BJ (cell line): ENCODE results near the gene SWAP70. TPM values are rescaled to one million over a fixed set of nuclear protein-coding genes. Genes with fewer than 3 reads are reported as not detected.

ENCODE experiments used
- CTCF ChIA-PET: fragments of 350-600 bp; formaldehyde crosslinking; extraction: SDS; loops from one replicate; lab custom pipeline; 2021; ENCODE audit warnings: antibody characterized with exemption, inconsistent platforms; lab: Yijun Ruan, JAX
- POLR2A ChIA-PET: fragments of 300-600 bp; sonication (Branson Sonifier 250); formaldehyde crosslinking; extraction: SDS; loops from one replicate; lab custom pipeline; 2021; ENCODE audit warnings: antibody characterized with exemption; lab: Charles Lee
- DNase-seq: peaks from one replicate; pipeline ENCODE4 v3.0.0-alpha.2; 2011; ENCODE audit warnings: low read depth
- H3K27me3 ChIP-seq: 2 replicates; pipeline ENCODE4 v1.6.0; 2011; ENCODE audit warnings: low read length; ENCODE audit not compliant: control insufficient read depth, insufficient read depth
- H3K36me3 ChIP-seq: 2 replicates; pipeline ENCODE4 v1.5.1; 2011; ENCODE audit warnings: low read length; ENCODE audit not compliant: control insufficient read depth, insufficient read depth
- H3K4me3 ChIP-seq: 2 replicates; pipeline ENCODE4 v1.5.1; 2011; ENCODE audit warnings: low read depth, mild to moderate bottlenecking, control low read depth, low read length
- polyA plus RNA-seq: library from polyadenylated mRNA; depleted of rRNA; stranded (reverse); fragments of >200 nt; gene quantifications from 2 replicates; pipeline ENCODE4 v1.2.3, GENCODE V29; 2011
- TF ChIP-seq, protein P1 (sequence below): IDR thresholded peaks from 2 replicates; pipeline ENCODE4 v1.5.1; 2011; ENCODE audit warnings: low read depth, mild to moderate bottlenecking, control low read depth, inconsistent platforms, low read length, moderate library complexity; ENCODE audit not compliant: insufficient read depth

SWAP70 gene
- polyA plus RNA-seq, 1 experiment, result 16.6 TPM

- Histone ChIP-seq H3K4me3 (no peak overlapping the region), H3K36me3 (no peaks in the 10 kb centered on the region), H3K27me3 (no peaks in the 10 kb centered on the region)
- POLR2A ChIA-PET, result interaction anchor here (0.6 kb wide), 1 partner anchor 16 kb away, joined by 3 read pairs; no protein-coding TSS in a partner anchor
- TF ChIP-seq, protein P1, sequence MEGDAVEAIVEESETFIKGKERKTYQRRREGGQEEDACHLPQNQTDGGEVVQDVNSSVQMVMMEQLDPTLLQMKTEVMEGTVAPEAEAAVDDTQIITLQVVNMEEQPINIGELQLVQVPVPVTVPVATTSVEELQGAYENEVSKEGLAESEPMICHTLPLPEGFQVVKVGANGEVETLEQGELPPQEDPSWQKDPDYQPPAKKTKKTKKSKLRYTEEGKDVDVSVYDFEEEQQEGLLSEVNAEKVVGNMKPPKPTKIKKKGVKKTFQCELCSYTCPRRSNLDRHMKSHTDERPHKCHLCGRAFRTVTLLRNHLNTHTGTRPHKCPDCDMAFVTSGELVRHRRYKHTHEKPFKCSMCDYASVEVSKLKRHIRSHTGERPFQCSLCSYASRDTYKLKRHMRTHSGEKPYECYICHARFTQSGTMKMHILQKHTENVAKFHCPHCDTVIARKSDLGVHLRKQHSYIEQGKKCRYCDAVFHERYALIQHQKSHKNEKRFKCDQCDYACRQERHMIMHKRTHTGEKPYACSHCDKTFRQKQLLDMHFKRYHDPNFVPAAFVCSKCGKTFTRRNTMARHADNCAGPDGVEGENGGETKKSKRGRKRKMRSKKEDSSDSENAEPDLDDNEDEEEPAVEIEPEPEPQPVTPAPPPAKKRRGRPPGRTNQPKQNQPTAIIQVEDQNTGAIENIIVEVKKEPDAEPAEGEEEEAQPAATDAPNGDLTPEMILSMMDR, result no peak
- CTCF ChIA-PET, result interaction anchor here (0.6 kb wide), 1 partner anchor 12 kb away, joined by 3 read pairs; no protein-coding TSS in a partner anchor
- no peak for DNase-seq
Observed at GRCh38 chr11:9722023-9722422, 58.1 kb downstream of the SWAP70 start.

- no peaks in the 10 kb centered on the region for H3K27me3 ChIP-seq
- no peak overlapping the region for H3K4me3 ChIP-seq
- DNase-seq, result no peak
- ChIA-PET CTCF (interaction anchor here (1.0 kb wide), 1 partner anchor 130 kb away, joined by 3 read pairs; no protein-coding TSS in a partner anchor), POLR2A (interaction anchor here (0.6 kb wide), 1 partner anchor 16 kb away, joined by 3 read pairs; no protein-coding TSS in a partner anchor)
- TF ChIP-seq, protein P1, result no peak
- no peaks in the 10 kb centered on the region for H3K36me3 ChIP-seq
Observed at GRCh38 chr11:9722893-9723292, 59.0 kb downstream of the SWAP70 start.

- ChIA-PET POLR2A (no interaction called here), CTCF (interaction anchor here (0.8 to 1.8 kb wide), 3 partner anchors 9 to 191 kb away, joined by 3 to 11 read pairs (median 4); no protein-coding TSS in a partner anchor)
- DNase-seq, result no peak
- H3K4me3 ChIP-seq, result no peak overlapping the region
- TF ChIP-seq, protein P1, result no peak
- H3K27me3 ChIP-seq, result no peaks in the 10 kb centered on the region
- H3K36me3 ChIP-seq, result peaks cover 2% of the 10 kb centered on the region; the same call in 1 of the 2 replicates
Observed at GRCh38 chr11:9726321-9727022, 62.6 kb downstream of the SWAP70 start.

DNA sequence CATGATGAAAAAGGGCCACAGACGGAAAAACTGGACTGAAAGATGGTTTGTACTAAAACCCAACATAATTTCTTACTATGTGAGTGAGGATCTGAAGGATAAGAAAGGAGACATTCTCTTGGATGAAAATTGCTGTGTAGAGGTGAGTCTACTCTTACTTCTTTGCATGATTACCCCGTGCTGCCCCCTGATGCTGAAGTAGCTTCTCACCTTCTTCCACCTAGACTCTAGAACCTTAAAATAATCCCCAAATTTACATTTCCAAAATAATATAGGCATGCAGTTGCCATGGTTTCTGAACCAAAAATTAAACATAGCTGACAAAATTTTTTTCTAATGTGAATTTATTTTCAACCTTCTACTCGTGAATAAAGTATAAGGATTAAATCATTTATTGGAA lies 64.2 kb downstream of the SWAP70 start:
- Histone ChIP-seq H3K4me3 (no peak overlapping the region), H3K27me3 (no peaks in the 10 kb centered on the region), H3K36me3 (peaks cover 4% of the 10 kb centered on the region)
- ChIA-PET POLR2A (no interaction called here), CTCF (interaction anchor here (0.6 kb wide), 1 partner anchor 95 kb away, joined by 3 read pairs; no protein-coding TSS in a partner anchor)
- DNase-seq, result no peak
- TF ChIP-seq, protein P1, result no peak

GRCh38 chr11:9731256-9731655 lies 67.4 kb downstream of the SWAP70 start:
- H3K4me3 ChIP-seq, result no peak overlapping the region
- TF ChIP-seq, protein P1, result no peak
- no peaks in the 10 kb centered on the region for H3K27me3 ChIP-seq
- no peak for DNase-seq
- ChIA-PET POLR2A (no interaction called here), CTCF (interaction anchor here (0.6 to 1.7 kb wide), 3 partner anchors 11 to 576 kb away, joined by 3 to 4 read pairs (median 3); no protein-coding TSS in a partner anchor)
- peaks cover 6% of the 10 kb centered on the region for H3K36me3 ChIP-seq
